ENCODE measurements around the gene HNRNPH2.

Gene HNRNPH2

DNA sequence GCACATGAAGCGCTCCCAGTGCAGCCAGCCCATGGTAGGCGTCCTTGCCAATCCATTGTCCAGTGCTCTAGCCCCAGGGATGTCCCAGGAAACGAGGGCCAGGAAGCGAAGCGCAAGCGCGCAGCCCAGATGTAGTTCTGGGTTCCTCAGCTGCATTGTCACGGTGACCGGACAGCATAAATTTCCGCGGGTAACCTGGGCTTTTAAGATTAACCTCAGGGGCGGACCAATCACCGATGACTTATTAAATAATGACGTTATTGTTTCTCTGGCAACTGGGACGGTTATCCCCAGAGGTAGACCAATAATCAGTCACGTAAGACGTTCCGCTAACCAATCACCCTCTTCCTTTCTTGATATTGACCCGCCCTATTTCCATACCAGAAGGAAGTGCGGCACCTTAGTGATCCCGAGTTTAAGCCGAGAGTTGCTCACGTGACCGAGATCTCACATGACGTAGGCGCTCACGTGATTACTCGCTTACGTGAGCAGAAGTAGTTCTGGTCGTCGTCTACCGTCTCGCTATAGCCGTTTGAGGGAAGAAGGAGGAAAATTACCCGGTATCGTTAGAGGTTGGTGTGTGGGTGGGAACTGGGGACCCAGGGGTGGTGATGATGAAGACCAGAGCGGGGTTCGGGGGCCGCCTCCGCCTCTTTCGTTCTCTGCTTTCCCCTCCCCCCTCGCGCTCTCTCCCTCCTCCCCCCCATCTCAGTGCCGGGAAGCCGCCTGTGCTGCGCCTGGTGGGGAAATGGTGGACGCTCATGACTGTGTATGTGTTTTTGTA is at the start of gene HNRNPH2, which contains the start of gene GLA:
HNRNPH2 (plus strand) TSS at position 475 of the 784 bp plus-strand sequence. CDS start 3,767 bp downstream, outside the sequence.
GLA (minus strand) TSS at position 178 of the 784 bp plus-strand sequence; CDS start at position 156, 22 bp downstream.
- H3K4me3 ChIP-seq (ENCODE audit: low read length), result peak within 1 kb of the TSS; percentile 82
- peak; percentile 99 for DNase-seq (ENCODE audit: low read depth)
- TF ChIP-seq, protein P1, sequence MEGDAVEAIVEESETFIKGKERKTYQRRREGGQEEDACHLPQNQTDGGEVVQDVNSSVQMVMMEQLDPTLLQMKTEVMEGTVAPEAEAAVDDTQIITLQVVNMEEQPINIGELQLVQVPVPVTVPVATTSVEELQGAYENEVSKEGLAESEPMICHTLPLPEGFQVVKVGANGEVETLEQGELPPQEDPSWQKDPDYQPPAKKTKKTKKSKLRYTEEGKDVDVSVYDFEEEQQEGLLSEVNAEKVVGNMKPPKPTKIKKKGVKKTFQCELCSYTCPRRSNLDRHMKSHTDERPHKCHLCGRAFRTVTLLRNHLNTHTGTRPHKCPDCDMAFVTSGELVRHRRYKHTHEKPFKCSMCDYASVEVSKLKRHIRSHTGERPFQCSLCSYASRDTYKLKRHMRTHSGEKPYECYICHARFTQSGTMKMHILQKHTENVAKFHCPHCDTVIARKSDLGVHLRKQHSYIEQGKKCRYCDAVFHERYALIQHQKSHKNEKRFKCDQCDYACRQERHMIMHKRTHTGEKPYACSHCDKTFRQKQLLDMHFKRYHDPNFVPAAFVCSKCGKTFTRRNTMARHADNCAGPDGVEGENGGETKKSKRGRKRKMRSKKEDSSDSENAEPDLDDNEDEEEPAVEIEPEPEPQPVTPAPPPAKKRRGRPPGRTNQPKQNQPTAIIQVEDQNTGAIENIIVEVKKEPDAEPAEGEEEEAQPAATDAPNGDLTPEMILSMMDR (conservative IDR thresholded peaks at IDR 0.05; ENCODE audit: low read length), result no peak; the same call in 1 of the 2 replicates

- TF ChIP-seq, protein P1 (conservative IDR thresholded peaks at IDR 0.05; ENCODE audit: low read length), result no peak
- peak; percentile 3 for DNase-seq (ENCODE audit: low read depth)
These were observed 48.1 kb upstream of the HNRNPH2 start for GRCh38 chrX:101359966-101360365.

GRCh38 chrX:101360390-101360789 is 47.6 kb upstream of the HNRNPH2 start:
- TF ChIP-seq, protein P1 (conservative IDR thresholded peaks at IDR 0.05; ENCODE audit: low read length), result no peak
- H3K4me3 ChIP-seq (ENCODE audit: low read length), result no peak overlapping the region
- no peak for DNase-seq (ENCODE audit: low read depth)

More at GRCh38 chrX:101359966-101360365, 48.1 kb upstream of the HNRNPH2 start:
- no peak overlapping the region for H3K4me3 ChIP-seq (ENCODE audit: low read length)

- TF ChIP-seq, protein P1 (conservative IDR thresholded peaks at IDR 0.05; ENCODE audit: low read length), result no peak
- no peak for DNase-seq (ENCODE audit: low read depth)
- H3K4me3 ChIP-seq (ENCODE audit: low read length), result no peak overlapping the region
These were observed 45.9 kb upstream of the HNRNPH2 start for GRCh38 chrX:101362116-101362515.

GRCh38 chrX:101362757-101363156 is 45.3 kb upstream of the HNRNPH2 start:
- TF ChIP-seq, protein P1 (conservative IDR thresholded peaks at IDR 0.05; ENCODE audit: low read length), result no peak
- H3K4me3 ChIP-seq (ENCODE audit: low read length), result no peak overlapping the region
- no peak for DNase-seq (ENCODE audit: low read depth)

DNA sequence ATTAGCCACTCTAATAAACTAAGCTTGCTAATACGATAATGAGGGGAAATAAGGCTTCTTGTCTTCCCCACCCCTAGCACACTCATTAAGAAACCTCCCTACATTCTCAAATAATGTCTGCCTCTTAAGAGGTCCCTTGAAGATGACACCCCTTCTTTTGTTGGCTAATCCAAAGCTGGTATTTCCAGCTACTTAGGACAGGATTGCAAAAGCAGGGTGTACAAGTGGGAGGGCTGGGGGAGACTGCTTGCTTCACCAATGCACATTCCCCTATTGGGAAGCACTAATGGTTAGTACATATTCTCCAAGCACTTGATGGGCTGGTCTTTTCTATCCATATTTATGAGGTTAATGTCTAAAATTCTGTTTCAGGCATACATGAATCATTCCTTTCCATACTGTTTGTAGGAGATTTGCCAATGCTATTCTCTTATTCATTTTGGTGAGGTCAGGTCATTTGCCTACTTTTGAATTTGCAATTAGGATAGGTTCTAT is 42.7 kb upstream of the HNRNPH2 start:
- TF ChIP-seq, protein P1 (conservative IDR thresholded peaks at IDR 0.05; ENCODE audit: low read length), result no peak
- no peak for DNase-seq (ENCODE audit: low read depth)
- no peak overlapping the region for H3K4me3 ChIP-seq (ENCODE audit: low read length)

GRCh38 chrX:101368800-101369199 is 39.2 kb upstream of the HNRNPH2 start:
- no peak overlapping the region for H3K4me3 ChIP-seq (ENCODE audit: low read length)
- no peak for DNase-seq (ENCODE audit: low read depth)
- TF ChIP-seq, protein P1 (conservative IDR thresholded peaks at IDR 0.05; ENCODE audit: low read length), result no peak
